ENCODE results near the gene ARHGAP42. TPM values are rescaled to one million over a fixed set of nuclear protein-coding genes. Genes with fewer than 3 reads are reported as not detected.
"Not testable (repeated sequence)": the region's sequence is repeated elsewhere in the genome, so short reads cannot be mapped to it uniquely, and the experiment has no call there.

ARHGAP42 gene
- total RNA-seq, 4 donors from 2014 or later, result 7.6 to 22.2 (median 14.6) TPM

DNA sequence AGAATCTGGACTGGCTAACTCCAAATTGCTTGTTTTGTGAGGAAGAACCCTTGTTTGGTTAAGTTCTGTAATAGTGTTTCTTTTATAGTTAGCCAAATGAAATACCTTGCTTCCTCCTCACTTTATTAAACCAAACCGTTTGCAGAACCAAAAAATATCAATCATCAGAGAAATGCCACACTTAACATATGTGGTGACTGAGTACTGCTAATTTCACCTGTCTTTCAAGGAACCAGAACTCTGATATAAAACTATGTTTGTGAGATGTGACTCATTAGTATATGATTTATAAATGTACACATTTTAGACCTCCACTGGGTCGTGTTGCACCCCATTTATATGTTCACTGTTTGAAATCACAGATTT lies 322.6 kb downstream of the ARHGAP42 start:
- intact Hi-C loops (cut with DNase I; ENCODE audit: low total_unique reads), result no loop called here

DNA sequence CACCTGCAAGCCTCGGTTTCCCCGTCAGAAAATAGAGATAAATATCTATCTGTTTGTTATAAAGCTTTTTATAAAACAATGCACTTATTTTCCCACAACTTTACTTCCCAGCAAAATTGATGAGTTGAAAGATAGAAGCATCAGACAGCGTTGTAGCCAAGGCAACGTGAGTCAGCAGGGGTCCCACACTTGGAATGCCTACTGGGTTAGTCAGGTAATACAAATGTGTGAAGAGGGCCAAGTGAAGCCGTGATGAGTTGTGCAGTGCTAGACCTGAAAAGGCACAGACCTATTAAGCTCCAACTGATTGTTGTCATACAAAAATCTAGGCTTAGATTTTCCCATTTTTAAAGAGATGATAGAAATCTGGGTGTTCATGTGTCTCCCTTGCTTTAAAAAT lies 323.8 kb downstream of the ARHGAP42 start:
- no peak for DNase-seq (ENCODE audit: low spot score in 2 of 2)
- 74 to 76% methylated on average over 5 of the region's 5 CpGs for WGBS, 2 donors

More for the DNA sequence above, 322.6 kb downstream of the ARHGAP42 start:
- TF ChIP-seq POLR2A (IDR thresholded peaks at IDR 0.05), result no peak
- no peak for DNase-seq (ENCODE audit: low spot score in 2 of 2)
- WGBS, 2 donors, result 31 to 34% methylated on average over 2 of the region's 2 CpGs
- H3K4me3 ChIP-seq (ENCODE audit: low read depth, poor library complexity, severe bottlenecking), result no peak overlapping the region

GRCh38 chr11:101011881-101012280 lies 324.8 kb downstream of the ARHGAP42 start:
- no peak for DNase-seq (ENCODE audit: low spot score in 2 of 2)
- no peak overlapping the region for H3K4me3 ChIP-seq (ENCODE audit: low read depth, poor library complexity, severe bottlenecking)
- TF ChIP-seq, protein P1, sequence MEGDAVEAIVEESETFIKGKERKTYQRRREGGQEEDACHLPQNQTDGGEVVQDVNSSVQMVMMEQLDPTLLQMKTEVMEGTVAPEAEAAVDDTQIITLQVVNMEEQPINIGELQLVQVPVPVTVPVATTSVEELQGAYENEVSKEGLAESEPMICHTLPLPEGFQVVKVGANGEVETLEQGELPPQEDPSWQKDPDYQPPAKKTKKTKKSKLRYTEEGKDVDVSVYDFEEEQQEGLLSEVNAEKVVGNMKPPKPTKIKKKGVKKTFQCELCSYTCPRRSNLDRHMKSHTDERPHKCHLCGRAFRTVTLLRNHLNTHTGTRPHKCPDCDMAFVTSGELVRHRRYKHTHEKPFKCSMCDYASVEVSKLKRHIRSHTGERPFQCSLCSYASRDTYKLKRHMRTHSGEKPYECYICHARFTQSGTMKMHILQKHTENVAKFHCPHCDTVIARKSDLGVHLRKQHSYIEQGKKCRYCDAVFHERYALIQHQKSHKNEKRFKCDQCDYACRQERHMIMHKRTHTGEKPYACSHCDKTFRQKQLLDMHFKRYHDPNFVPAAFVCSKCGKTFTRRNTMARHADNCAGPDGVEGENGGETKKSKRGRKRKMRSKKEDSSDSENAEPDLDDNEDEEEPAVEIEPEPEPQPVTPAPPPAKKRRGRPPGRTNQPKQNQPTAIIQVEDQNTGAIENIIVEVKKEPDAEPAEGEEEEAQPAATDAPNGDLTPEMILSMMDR (IDR thresholded peaks at IDR 0.05), result no peak
- no peak for TF ChIP-seq POLR2A (IDR thresholded peaks at IDR 0.05)
- intact Hi-C loops (cut with DNase I; ENCODE audit: low total_unique reads), result no loop called here
- 85 to 87% methylated on average over 5 of the region's 5 CpGs for WGBS, 2 donors

More for the DNA sequence above, 323.8 kb downstream of the ARHGAP42 start:
- intact Hi-C loops (cut with DNase I; ENCODE audit: low total_unique reads), result no loop called here
- H3K4me3 ChIP-seq (ENCODE audit: low read depth, poor library complexity, severe bottlenecking), result no peak overlapping the region
- TF ChIP-seq, protein P1 (IDR thresholded peaks at IDR 0.05), result no peak
- TF ChIP-seq POLR2A (IDR thresholded peaks at IDR 0.05), result no peak

DNA sequence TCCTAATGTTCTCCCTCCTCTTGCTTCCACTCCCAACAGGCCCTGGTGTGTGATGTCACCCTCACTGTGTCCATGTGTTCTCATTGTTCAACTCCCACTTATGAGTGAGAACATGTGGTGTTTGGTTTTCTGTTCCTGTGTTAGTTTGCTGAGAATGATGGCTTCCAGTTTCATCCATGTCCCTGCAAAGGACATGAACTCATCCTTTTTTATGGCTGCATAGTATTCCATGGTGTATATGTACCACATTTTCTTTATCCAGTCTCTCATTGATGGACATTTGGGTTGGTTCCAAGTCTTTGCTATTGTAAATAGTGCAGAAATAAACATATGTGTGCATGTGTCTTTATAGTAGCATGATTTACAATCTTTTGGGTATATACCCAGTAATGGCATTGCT lies 326.6 kb downstream of the ARHGAP42 start:
- H3K4me3 ChIP-seq (ENCODE audit: low read depth, poor library complexity, severe bottlenecking); intact Hi-C loops (cut with DNase I; ENCODE audit: low total_unique reads); DNase-seq (ENCODE audit: low spot score in 2 of 2): not testable (repeated sequence)

- DNase-seq (ENCODE audit: low spot score in 2 of 2), result no peak
- H3K4me3 ChIP-seq (ENCODE audit: low read depth, poor library complexity, severe bottlenecking), result no peak overlapping the region
- TF ChIP-seq, protein P1 (IDR thresholded peaks at IDR 0.05), result no peak
- TF ChIP-seq POLR2A (IDR thresholded peaks at IDR 0.05), result no peak
- intact Hi-C loops (cut with DNase I; ENCODE audit: low total_unique reads), result no loop called here
These were observed 327.7 kb downstream of the ARHGAP42 start for GRCh38 chr11:101014600-101015285.

- TF ChIP-seq, protein P1 (IDR thresholded peaks at IDR 0.05), result no peak
- no peak for TF ChIP-seq POLR2A (IDR thresholded peaks at IDR 0.05)
- intact Hi-C loops (cut with DNase I; ENCODE audit: low total_unique reads), result no loop called here
- H3K4me3 ChIP-seq (ENCODE audit: low read depth, poor library complexity, severe bottlenecking), result no peak overlapping the region
- WGBS, 2 donors, result 77 to 79% methylated on average over 1 of the region's 1 CpG
- no peak for DNase-seq (ENCODE audit: low spot score in 2 of 2)
These were observed 332.8 kb downstream of the ARHGAP42 start for GRCh38 chr11:101019870-101020269.

- intact Hi-C loops (cut with DNase I; ENCODE audit: low total_unique reads), result no loop called here
These were observed 335.2 kb downstream of the ARHGAP42 start for GRCh38 chr11:101022256-101022655.

More at GRCh38 chr11:101022256-101022655, 335.2 kb downstream of the ARHGAP42 start:
- no peak overlapping the region for H3K4me3 ChIP-seq (ENCODE audit: low read depth, poor library complexity, severe bottlenecking)
- TF ChIP-seq, protein P1 (IDR thresholded peaks at IDR 0.05), result no peak
- no peak for TF ChIP-seq POLR2A (IDR thresholded peaks at IDR 0.05)
- DNase-seq (ENCODE audit: low spot score in 2 of 2), result no peak
